Progenitor cell of endocrine pancreas (in vitro differentiated cells): Measurements from ENCODE around the gene OSBPL6. TPM values are rescaled to one million over a fixed set of nuclear protein-coding genes. Genes with fewer than 3 reads are reported as not detected.

Source experiments
- DNase-seq: peaks from one replicate; pipeline ENCODE4 v3.0.0; 2021; ENCODE audit warnings: low spot score; ENCODE audit not compliant: unreplicated experiment
- H3K27ac Mint-ChIP-seq: 2 replicates; pipeline ENCODE4 v1.8.0; 2021; ENCODE audit warnings: mild to moderate bottlenecking, moderate library complexity, mixed read lengths
- H3K27me3 Mint-ChIP-seq: 2 replicates; pipeline ENCODE4 v1.8.0; 2021; ENCODE audit warnings: mixed read lengths
- H3K36me3 Mint-ChIP-seq: 2 replicates; pipeline ENCODE4 v1.8.0; 2022; ENCODE audit warnings: mixed read lengths; ENCODE audit not compliant: insufficient read depth
- H3K4me1 Mint-ChIP-seq: 2 replicates; pipeline ENCODE4 v1.8.0; 2021; ENCODE audit warnings: low read depth, mixed read lengths
- H3K4me3 Mint-ChIP-seq: 2 replicates; pipeline ENCODE4 v1.8.0; 2021; ENCODE audit warnings: low read depth, mild to moderate bottlenecking, moderate library complexity, mixed read lengths
- H3K9me3 Mint-ChIP-seq: 2 replicates; pipeline ENCODE4 v1.8.0; 2021; ENCODE audit warnings: low read depth, mixed read lengths
- CTCF ChIP-seq: fragments of 200-600 bp; sonication (generic); IDR thresholded peaks from one replicate; pipeline ENCODE4 v1.5.0; 2021; ENCODE audit warnings: antibody characterized with exemption, mild to moderate bottlenecking; ENCODE audit not compliant: unreplicated experiment
- total RNA-seq: library from RNA; stranded (reverse); gene quantifications from 2 replicates; pipeline ENCODE4 v1.2.1, GENCODE V29; 2021

OSBPL6 gene
- total RNA-seq, 1 donor from 2014 or later: 2.4 TPM

GRCh38 chr2:178208817-178209216 lies 14.5 kb downstream of the OSBPL6 start:
- H3K9me3 Mint-ChIP-seq: no peaks in the 10 kb centered on the region
- TF ChIP-seq CTCF: peak; percentile 36
- no peaks in the 10 kb centered on the region for H3K36me3 Mint-ChIP-seq
- H3K4me1 Mint-ChIP-seq: peaks cover 3% of the 10 kb centered on the region
- DNase-seq: no peak
- H3K27ac Mint-ChIP-seq: no peak overlapping the region
- H3K27me3 Mint-ChIP-seq: peaks cover 10% of the 10 kb centered on the region
- no peak overlapping the region for H3K4me3 Mint-ChIP-seq

- Mint-ChIP-seq H3K36me3 (no peaks in the 10 kb centered on the region), H3K27ac (no peak overlapping the region), H3K9me3 (no peaks in the 10 kb centered on the region), H3K4me3 (no peak overlapping the region), H3K27me3 (peaks cover 15% of the 10 kb centered on the region), H3K4me1 (no peaks in the 10 kb centered on the region)
- DNase-seq: no peak
- no peak for TF ChIP-seq CTCF
These were observed 17.1 kb downstream of the OSBPL6 start for GRCh38 chr2:178211460-178211859.

GRCh38 chr2:178211943-178212342 lies 17.6 kb downstream of the OSBPL6 start:
- Mint-ChIP-seq H3K4me3 (no peak overlapping the region), H3K27ac (no peak overlapping the region), H3K36me3 (no peaks in the 10 kb centered on the region), H3K27me3 (peaks cover 15% of the 10 kb centered on the region), H3K4me1 (no peaks in the 10 kb centered on the region), H3K9me3 (no peaks in the 10 kb centered on the region)
- TF ChIP-seq CTCF: no peak
- DNase-seq: no peak

GRCh38 chr2:178213991-178214390 lies 19.7 kb downstream of the OSBPL6 start:
- H3K27ac Mint-ChIP-seq: no peak overlapping the region
- peaks cover 2% of the 10 kb centered on the region for H3K9me3 Mint-ChIP-seq
- H3K4me1 Mint-ChIP-seq: no peaks in the 10 kb centered on the region
- TF ChIP-seq CTCF: no peak
- H3K27me3 Mint-ChIP-seq: peaks cover 14% of the 10 kb centered on the region
- no peaks in the 10 kb centered on the region for H3K36me3 Mint-ChIP-seq
- DNase-seq: no peak
- no peak overlapping the region for H3K4me3 Mint-ChIP-seq

GRCh38 chr2:178219247-178219646 lies 24.9 kb downstream of the OSBPL6 start:
- Mint-ChIP-seq H3K36me3 (no peaks in the 10 kb centered on the region), H3K4me1 (no peaks in the 10 kb centered on the region), H3K4me3 (no peak overlapping the region), H3K27me3 (peaks cover 13% of the 10 kb centered on the region), H3K9me3 (peaks cover 2% of the 10 kb centered on the region), H3K27ac (no peak overlapping the region)
- TF ChIP-seq CTCF: no peak
- DNase-seq: no peak

GRCh38 chr2:178220814-178221213 lies 26.5 kb downstream of the OSBPL6 start:
- H3K9me3 Mint-ChIP-seq: peaks cover 2% of the 10 kb centered on the region
- TF ChIP-seq CTCF: no peak
- peaks cover 14% of the 10 kb centered on the region for H3K27me3 Mint-ChIP-seq
- H3K4me3 Mint-ChIP-seq: no peak overlapping the region
- no peak for DNase-seq
- H3K27ac Mint-ChIP-seq: no peak overlapping the region
- no peaks in the 10 kb centered on the region for H3K4me1 Mint-ChIP-seq
- H3K36me3 Mint-ChIP-seq: no peaks in the 10 kb centered on the region
